Neural progenitor cell (in vitro differentiated cells): Measurements from ENCODE around the gene HIF1AN.

Experiments used
- EZH2 ChIP-seq: fragments of 200-600 bp; sonication (generic); IDR thresholded peaks from 2 replicates; pipeline ENCODE4 v1.6.1; 2017; ENCODE audit warnings: antibody characterized with exemption, mild to moderate bottlenecking, moderate library complexity
- EZH2phosphoT487 ChIP-seq: fragments of 200-600 bp; sonication (generic); IDR thresholded peaks from 2 replicates; pipeline ENCODE4 v1.6.1; 2017; ENCODE audit warnings: antibody characterized with exemption
- TF ChIP-seq, protein P1 (sequence below): fragments of 200-600 bp; sonication (generic); IDR thresholded peaks from 2 replicates; pipeline ENCODE4 v1.5.1; 2017; ENCODE audit warnings: antibody characterized with exemption, mild to moderate bottlenecking

DNA sequence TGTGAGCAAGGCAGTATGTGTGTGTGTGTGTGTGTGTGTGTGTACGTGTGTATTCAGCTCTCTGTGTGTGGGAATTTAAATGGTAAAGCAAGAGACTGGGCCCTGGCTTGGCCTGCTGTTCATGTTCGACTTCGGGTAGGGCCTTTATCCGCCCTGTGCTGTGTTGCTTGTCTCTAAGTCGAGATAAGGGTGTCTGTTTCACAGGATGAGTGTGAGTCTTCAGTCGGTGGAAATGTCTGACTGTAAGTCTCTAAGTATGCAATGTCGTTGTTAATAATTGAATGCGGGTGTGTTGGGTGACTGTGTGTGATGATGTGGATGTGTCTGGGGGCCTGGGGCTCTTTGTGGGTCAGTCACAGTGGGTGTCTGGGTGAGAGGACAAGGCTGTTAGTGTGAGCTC, 34.8 kb downstream of the HIF1AN start:
- TF ChIP-seq, protein P1, sequence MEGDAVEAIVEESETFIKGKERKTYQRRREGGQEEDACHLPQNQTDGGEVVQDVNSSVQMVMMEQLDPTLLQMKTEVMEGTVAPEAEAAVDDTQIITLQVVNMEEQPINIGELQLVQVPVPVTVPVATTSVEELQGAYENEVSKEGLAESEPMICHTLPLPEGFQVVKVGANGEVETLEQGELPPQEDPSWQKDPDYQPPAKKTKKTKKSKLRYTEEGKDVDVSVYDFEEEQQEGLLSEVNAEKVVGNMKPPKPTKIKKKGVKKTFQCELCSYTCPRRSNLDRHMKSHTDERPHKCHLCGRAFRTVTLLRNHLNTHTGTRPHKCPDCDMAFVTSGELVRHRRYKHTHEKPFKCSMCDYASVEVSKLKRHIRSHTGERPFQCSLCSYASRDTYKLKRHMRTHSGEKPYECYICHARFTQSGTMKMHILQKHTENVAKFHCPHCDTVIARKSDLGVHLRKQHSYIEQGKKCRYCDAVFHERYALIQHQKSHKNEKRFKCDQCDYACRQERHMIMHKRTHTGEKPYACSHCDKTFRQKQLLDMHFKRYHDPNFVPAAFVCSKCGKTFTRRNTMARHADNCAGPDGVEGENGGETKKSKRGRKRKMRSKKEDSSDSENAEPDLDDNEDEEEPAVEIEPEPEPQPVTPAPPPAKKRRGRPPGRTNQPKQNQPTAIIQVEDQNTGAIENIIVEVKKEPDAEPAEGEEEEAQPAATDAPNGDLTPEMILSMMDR: no peak
- TF ChIP-seq EZH2phosphoT487 (no peak), EZH2 (no peak)
